ENCODE results near the gene PKNOX1. TPM values are rescaled to one million over a fixed set of nuclear protein-coding genes. Genes with fewer than 3 reads are reported as not detected.
A peak's percentile ranks its signal among the peaks of the same experiment; 100 is the strongest.

Gene PKNOX1
- total and polyA plus RNA-seq, 2 of the 13 experiments (the other 11 are each of a cell fraction or from before 2014, with no cell fraction given) = 7.9 to 16.2 TPM

DNA sequence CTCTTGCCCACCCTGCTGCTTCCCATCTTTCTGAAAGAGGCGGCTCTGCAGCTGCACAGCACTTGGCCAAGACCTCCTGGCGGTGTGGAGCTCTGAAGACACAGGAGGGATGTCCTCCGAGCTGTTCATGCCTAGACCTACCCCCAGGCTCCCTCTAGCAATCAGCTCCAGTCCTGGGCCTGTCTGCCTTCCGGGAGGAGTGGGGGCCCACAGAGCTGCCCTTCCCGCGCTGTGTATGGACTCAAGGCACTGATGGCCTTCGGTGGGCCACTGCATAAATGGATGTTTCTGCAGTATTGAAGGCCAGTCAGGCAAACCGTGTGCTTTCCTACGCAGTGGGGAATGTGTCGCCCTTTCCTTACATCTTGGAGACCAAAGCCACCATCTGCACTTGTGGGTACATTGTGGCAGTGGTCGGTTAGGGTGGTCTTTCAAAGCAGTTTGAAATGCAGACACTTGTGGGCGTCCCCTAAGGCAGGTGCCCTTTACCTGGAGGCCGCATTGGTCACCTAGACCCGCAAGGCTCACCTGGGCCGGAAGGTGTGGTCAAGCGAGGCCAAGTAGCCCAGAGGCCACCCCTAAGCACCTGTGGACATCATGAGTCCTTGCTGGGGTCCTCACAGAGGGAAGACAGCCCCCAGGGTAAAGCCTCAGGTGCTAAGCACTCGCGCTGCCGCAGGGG lies 912 bp upstream of the PKNOX1 start (continued):
- no peak for TF ChIP-seq ARID4A (CRISPR knock-in tag; IDR thresholded peaks at IDR 0.05; ENCODE audit: borderline replicate concordance)
- peak; percentile 62; the same call in 1 of the 2 replicates for TF ChIP-seq FOXC1 (CRISPR knock-in tag; IDR thresholded peaks at IDR 0.05; ENCODE audit: borderline replicate concordance)
- no peak for TF ChIP-seq AGO2 (optimal IDR thresholded peaks at IDR 0.05; ENCODE audit: low read depth, low read length)

DNA sequence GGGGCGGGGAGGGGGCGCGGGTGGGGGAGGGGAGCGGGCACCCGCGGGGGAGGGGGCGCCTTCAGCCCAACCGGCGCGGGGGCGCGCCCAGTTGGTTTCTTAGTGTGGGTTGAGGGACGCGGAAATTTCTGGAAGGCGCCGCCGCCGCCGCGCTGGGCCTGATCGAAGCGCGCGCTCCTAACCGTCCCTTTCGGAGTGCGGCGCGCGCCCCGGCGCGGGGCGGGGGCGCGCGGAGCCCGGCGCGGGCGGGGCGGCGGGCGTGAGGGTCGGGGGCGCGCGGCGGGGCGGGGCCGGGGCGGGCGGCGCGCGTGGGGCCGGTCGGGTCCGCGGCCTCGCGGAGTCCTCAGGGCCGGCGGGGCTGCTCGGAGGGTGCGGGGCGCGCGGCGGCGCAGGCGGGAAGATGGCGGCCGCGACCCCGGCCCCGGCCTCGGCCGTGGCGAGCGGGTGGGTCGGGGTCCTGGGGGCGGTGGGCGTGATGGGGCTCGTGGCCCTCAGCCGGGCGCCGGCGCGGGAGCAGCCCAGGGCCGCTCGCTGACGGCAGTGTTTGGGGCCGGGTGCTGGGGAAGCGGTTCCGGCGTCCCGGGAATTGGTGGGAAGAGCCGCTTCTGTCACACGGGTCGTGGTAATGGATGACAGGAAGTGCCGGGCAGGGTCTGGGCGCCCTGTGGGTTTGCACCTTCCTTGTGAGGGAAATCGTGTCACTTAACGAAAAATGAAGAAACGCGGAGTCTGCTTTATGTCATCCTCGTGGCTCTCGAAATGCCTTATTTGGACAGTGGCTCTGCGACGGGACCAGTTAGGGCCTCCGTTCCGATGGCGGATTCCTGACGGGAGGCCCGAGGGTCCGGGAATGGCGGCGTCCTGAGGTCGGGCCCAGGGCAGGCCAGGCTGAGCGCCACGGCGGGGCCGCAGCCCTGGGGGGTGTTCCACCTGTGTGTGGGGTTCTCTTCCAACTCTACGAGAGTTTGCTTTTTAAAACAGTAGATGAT lies 764 bp downstream of the PKNOX1 start:
- peaks cover 56% of the 10 kb centered on the region for H3K4me1 ChIP-seq (ENCODE audit: insufficient read depth, low read length)
- in situ Hi-C loops (cut with HindIII; ENCODE audit: extremely low pct_ligation_motif_present, low pct_unique_long_range_greater_than_20kb) (no loop called here), intact Hi-C loops (cut with micrococcal nuclease; ENCODE audit: unreplicated experiment) (loop anchor here (5.0 kb wide), 1 partner anchor 53 kb away; no protein-coding TSS in a partner anchor)
- peak overlapping the region; percentile 87 for H3K27ac ChIP-seq (ENCODE audit: extremely low read length, insufficient read depth, low read length)
- WGBS (ENCODE audit: low lambda C conversion rate) = under 1% methylated on average over 32 of the region's 125 CpGs
- H3K4me2 ChIP-seq (ENCODE audit: low read depth, low read length) = peak overlapping the region; percentile 89
- no peaks in the 10 kb centered on the region for H3K9me3 ChIP-seq (ENCODE audit: low read length)
- peak overlapping the region; percentile 65 to 86 (median 84) for H3K4me3 ChIP-seq (replicated peaks in 1 of 3; ENCODE audit: insufficient read depth in 1 of 3, low read depth in 2 of 3, low read length in 3 of 3)
- ATAC-seq (peak; percentile 24), DNase-seq (ENCODE audit: low spot score) (peak; percentile 42), FAIRE-seq (no peak)
- no peaks in the 10 kb centered on the region for H3K36me3 ChIP-seq (replicated peaks in 1 of 2; ENCODE audit: control insufficient read depth in 1 of 2, insufficient read depth in 2 of 2, low read length in 2 of 2)
- no peaks in the 10 kb centered on the region; a peak in 1 of 5 replicates for H3K27me3 ChIP-seq (ENCODE audit: control insufficient read depth in 1 of 2, insufficient read depth in 2 of 2, low read length in 2 of 2)
- H4K20me1 ChIP-seq (ENCODE audit: insufficient read depth, low read length) = no peaks in the 10 kb centered on the region
- H2AFZ ChIP-seq (ENCODE audit: low read length) = no peak overlapping the region
- peaks cover 32% of the 10 kb centered on the region for H3K79me2 ChIP-seq (ENCODE audit: insufficient read depth, low read length)
- no TSS peak for BruUV-seq (replicated peaks)
- CTCF ChIA-PET (ENCODE audit: low intra/inter-chr PET ratio, low total read pairs) = no interaction called here
- POLR2A ChIA-PET = interaction anchor here (1.0 to 1.3 kb wide), 2 partner anchors 19 to 60 kb away, joined by 3 to 10 read pairs; no protein-coding TSS in a partner anchor
- H3K9ac ChIP-seq (ENCODE audit: insufficient read depth, low read depth, low read length) = peak overlapping the region; percentile 86
- TF ChIP-seq ZBTB39 (CRISPR knock-in tag; IDR thresholded peaks at IDR 0.05) (no peak), ZSCAN22 (CRISPR knock-in tag; IDR thresholded peaks at IDR 0.05) (no peak), RAD51 (IDR thresholded peaks at IDR 0.05; ENCODE audit: borderline replicate concordance) (no peak), SAP130 (CRISPR knock-in tag; IDR thresholded peaks at IDR 0.05; ENCODE audit: low read depth) (peak; percentile 58; the same call in 1 of the 2 replicates), RNF2 (conservative IDR thresholded peaks at IDR 0.05; ENCODE audit: low read depth) (0 out of 2 replicates have a peak, but pooled peaks have one; percentile 40), ZNF879 (CRISPR knock-in tag; IDR thresholded peaks at IDR 0.05) (no peak), ZNF558 (CRISPR knock-in tag; IDR thresholded peaks at IDR 0.05; ENCODE audit: borderline replicate concordance) (0 out of 2 replicates have a peak, but pooled peaks have one; percentile 38), HNF4G (IDR thresholded peaks at IDR 0.05; ENCODE audit: borderline replicate concordance, low read depth, low read length) (no peak), HNF4G (CRISPR knock-in tag; IDR thresholded peaks at IDR 0.05; ENCODE audit: borderline replicate concordance, low read depth) (no peak), ETV6 (CRISPR knock-in tag; conservative IDR thresholded peaks at IDR 0.05) (0 out of 2 replicates have a peak, but pooled peaks have one; percentile 19)
